Measurements from ENCODE around the gene OXT. TPM values are rescaled to one million over a fixed set of nuclear protein-coding genes. Genes with fewer than 3 reads are reported as not detected.

The OXT gene
- total RNA-seq, 3 donors from 2014 or later (not counting 1 experiment from before 2014, with no cell fraction given): not detected

- Mint-ChIP-seq H3K27me3 (ENCODE audit: low read depth in 2 of 2) (no peaks in the 10 kb centered on the region), H3K4me1 (peaks cover 10 to 16% of the 10 kb centered on the region in 2 donors), H3K27ac (no peak overlapping the region), H3K4me3 (no peak overlapping the region), H3K9me3 (no peaks in the 10 kb centered on the region), H3K36me3 (no peaks in the 10 kb centered on the region)
- H3K4me1 ChIP-seq (ENCODE audit: control insufficient read depth, insufficient read depth, low read length): peaks cover 6% of the 10 kb centered on the region
- intact Hi-C loops (cut with micrococcal nuclease): no loop called here
- DNase-seq (no peak), ATAC-seq (no peak)
- H3K9me3 ChIP-seq (ENCODE audit: control insufficient read depth, insufficient read depth, low read length): no peaks in the 10 kb centered on the region
- H3K4me3 ChIP-seq (ENCODE audit: low read length): no peak overlapping the region
- no peak for TF ChIP-seq CTCF (IDR thresholded peaks at IDR 0.05)
- peaks cover 13% of the 10 kb centered on the region for H3K36me3 ChIP-seq (ENCODE audit: control insufficient read depth, insufficient read depth, low read length)
- H3K27me3 ChIP-seq (ENCODE audit: control insufficient read depth, insufficient read depth, low read length): no peaks in the 10 kb centered on the region
- H3K27ac ChIP-seq (ENCODE audit: low read length): no peak overlapping the region
- WGBS (ENCODE audit: insufficient coverage): 86% methylated on average over 4 of the region's 5 CpGs
Observed at GRCh38 chr20:3119044-3119443, 47.6 kb downstream of the OXT start.

- H3K4me3 Mint-ChIP-seq: no peak overlapping the region
- H3K27ac Mint-ChIP-seq: peak overlapping the region in 1 of 2 donors; percentile 44
- Histone ChIP-seq H3K36me3 (ENCODE audit: control insufficient read depth, insufficient read depth, low read length) (peaks cover 8% of the 10 kb centered on the region), H3K4me1 (ENCODE audit: control insufficient read depth, insufficient read depth, low read length) (no peaks in the 10 kb centered on the region), H3K27ac (ENCODE audit: low read length) (no peak overlapping the region), H3K9me3 (ENCODE audit: control insufficient read depth, insufficient read depth, low read length) (no peaks in the 10 kb centered on the region), H3K27me3 (ENCODE audit: control insufficient read depth, insufficient read depth, low read length) (no peaks in the 10 kb centered on the region), H3K4me3 (ENCODE audit: low read length) (no peak overlapping the region)
- ATAC-seq: peak in 1 of 3 donors; percentile 24
- no peaks in the 10 kb centered on the region for H3K36me3 Mint-ChIP-seq
- no peaks in the 10 kb centered on the region for H3K27me3 Mint-ChIP-seq (ENCODE audit: low read depth in 2 of 2)
- no peak for TF ChIP-seq CTCF (IDR thresholded peaks at IDR 0.05)
- H3K9me3 Mint-ChIP-seq: no peaks in the 10 kb centered on the region
- WGBS (ENCODE audit: insufficient coverage): 64% methylated on average over 11 of the region's 11 CpGs
- peak in 1 of 2 donors; percentile 73 for DNase-seq
- intact Hi-C loops (cut with micrococcal nuclease): no loop called here
- H3K4me1 Mint-ChIP-seq: peaks cover 10 to 11% of the 10 kb centered on the region in 2 donors
Observed at GRCh38 chr20:3121271-3121911, 50.0 kb downstream of the OXT start.

Other genes starting within 250 kb of the OXT start
- gene PCED1A, start 231.0 kb upstream of the OXT start, total RNA-seq: 10 to 100 TPM; 70.3 to 76.5 (median 71.1) TPM
- 100 to 1,000 TPM; 108 to 118 (median 109) TPM for gene VPS16, start 230.9 kb upstream of the OXT start, total RNA-seq
- gene PTPRA, start 198.1 kb upstream of the OXT start, total RNA-seq: 100 to 1,000 TPM; 125 to 172 (median 141) TPM
- gene GNRH2, start 28.0 kb upstream of the OXT start, total RNA-seq: 1 to 10 TPM in 1 of 3 donors, under 1 TPM in 2; 0.49 to 1.2 (median 0.68) TPM
- gene MRPS26, start 25.6 kb upstream of the OXT start, total RNA-seq: 10 to 100 TPM; 17.5 to 21.3 (median 19.1) TPM
- gene AVP, start 13.1 kb downstream of the OXT start, total RNA-seq: not detected
- 10 to 100 TPM; 35.3 to 40.4 (median 37.1) TPM for gene FASTKD5, start 88.2 kb downstream of the OXT start, total RNA-seq
- gene UBOX5, start 88.2 kb downstream of the OXT start, total RNA-seq: 10 to 100 TPM in 2 of 3 donors, 1 to 10 TPM in 1; 8.8 to 11.1 (median 10.1) TPM
- gene LZTS3, start 101.9 kb downstream of the OXT start, total RNA-seq: 1 to 10 TPM; 3.1 to 4.6 (median 3.3) TPM
- gene DDRGK1, start 133.1 kb downstream of the OXT start, total RNA-seq: 10 to 100 TPM; 47.8 to 52.6 (median 52.4) TPM
- 10 to 100 TPM; 49.6 to 53.2 (median 50.2) TPM for gene ITPA, start 137.9 kb downstream of the OXT start, total RNA-seq
- gene SLC4A11, start 167.6 kb downstream of the OXT start, total RNA-seq: under 1 TPM; 0.31 to 0.68 (median 0.32) TPM